HG03159 (cell line): ENCODE data around the gene EXOSC10.
"Not testable (repeated sequence)": the region's sequence is repeated elsewhere in the genome, so short reads cannot be mapped to it uniquely, and the experiment has no call there.

Experiments
- ATAC-seq: cut with Tn5 transposase; IDR thresholded peaks from one replicate; pipeline ENCODE4 v1.9.1; 2021; ENCODE audit warnings: mild to moderate bottlenecking, moderate library complexity; ENCODE audit not compliant: unreplicated experiment

EXOSC10 gene

GRCh38 chr1:11114966-11115365 lies 15.3 kb upstream of the EXOSC10 start:
- ATAC-seq = no peak

- ATAC-seq = no peak
These were observed 9.5 kb upstream of the EXOSC10 start for GRCh38 chr1:11109047-11109760.

GRCh38 chr1:11107599-11107998 lies 7.9 kb upstream of the EXOSC10 start:
- ATAC-seq = no peak

GRCh38 chr1:11105586-11105985 lies 5.9 kb upstream of the EXOSC10 start:
- no peak for ATAC-seq

- ATAC-seq = no peak
These were observed 1.7 kb upstream of the EXOSC10 start for GRCh38 chr1:11101347-11101746.

- not testable (repeated sequence) for ATAC-seq
These were observed 1.1 kb upstream of the EXOSC10 start for GRCh38 chr1:11100806-11101205.

- ATAC-seq = no peak
These were observed 452 bp upstream of the EXOSC10 start for GRCh38 chr1:11100149-11100493.

GRCh38 chr1:11098931-11099309 lies 749 bp downstream of the EXOSC10 start:
- no peak for ATAC-seq

GRCh38 chr1:11083784-11084183 lies 15.9 kb downstream of the EXOSC10 start:
- ATAC-seq = not testable (repeated sequence)

- ATAC-seq = no peak
These were observed 18.7 kb downstream of the EXOSC10 start for GRCh38 chr1:11080931-11081330.

- no peak for ATAC-seq
These were observed 21.0 kb downstream of the EXOSC10 start for GRCh38 chr1:11078631-11079030.

- ATAC-seq = not testable (repeated sequence)
These were observed 26.3 kb downstream of the EXOSC10 start for GRCh38 chr1:11073398-11073797.

- ATAC-seq = no peak
These were observed 27.3 kb downstream of the EXOSC10 start for GRCh38 chr1:11072216-11072917.

GRCh38 chr1:11071463-11072215 lies 28.0 kb downstream of the EXOSC10 start:
- no peak for ATAC-seq

GRCh38 chr1:11070876-11071275 lies 28.8 kb downstream of the EXOSC10 start:
- no peak for ATAC-seq

- ATAC-seq = no peak
These were observed 30.8 kb downstream of the EXOSC10 start for GRCh38 chr1:11068600-11069473.

- no peak for ATAC-seq
These were observed 31.7 kb downstream of the EXOSC10 start for GRCh38 chr1:11067716-11068599.

GRCh38 chr1:11065796-11066195 lies 33.9 kb downstream of the EXOSC10 start:
- no peak for ATAC-seq

GRCh38 chr1:11064942-11065341 lies 34.7 kb downstream of the EXOSC10 start:
- no peak for ATAC-seq
